Brain microvascular endothelial cell (primary cell): Measurements from ENCODE around the gene ALDH1L2.

Experiments
- DNase-seq: peaks from one replicate; pipeline ENCODE4 v3.0.0-alpha.2; 2020
- H3K27ac ChIP-seq: fragments of 250-450 bp; sonication (Bioruptor Pico); 2 replicates; pipeline ENCODE4 v1.5.1; 2020; ENCODE audit warnings: mild to moderate bottlenecking, moderate library complexity
- H3K27me3 ChIP-seq: fragments of 250-450 bp; sonication (Bioruptor Pico); replicated peaks from 2 replicates; pipeline ENCODE4 v1.5.1; 2020; ENCODE audit warnings: mild to moderate bottlenecking
- H3K36me3 ChIP-seq: fragments of 250-450 bp; sonication (Bioruptor Pico); replicated peaks from 2 replicates; pipeline ENCODE4 v1.5.1; 2020; ENCODE audit warnings: mild to moderate bottlenecking
- H3K4me3 ChIP-seq: 2 replicates; pipeline ENCODE4 v1.5.1; 2011; ENCODE audit warnings: low read depth, mild to moderate bottlenecking, control low read depth, low read length, moderate library complexity
- in situ Hi-C: cut with HindIII; loops from 2 replicates; pipeline ENCODE4 v1.10.0; 2017; ENCODE audit warnings: low sequenced_read_pairs, low pct_ligation_motif_present
- TF ChIP-seq, protein P1 (sequence below): IDR thresholded peaks from 2 replicates; pipeline ENCODE4 v1.5.1; 2011; ENCODE audit warnings: low read depth, mild to moderate bottlenecking, moderate library complexity, low read length, control low read depth, inconsistent platforms; ENCODE audit errors: missing control alignments

ALDH1L2 gene

DNA sequence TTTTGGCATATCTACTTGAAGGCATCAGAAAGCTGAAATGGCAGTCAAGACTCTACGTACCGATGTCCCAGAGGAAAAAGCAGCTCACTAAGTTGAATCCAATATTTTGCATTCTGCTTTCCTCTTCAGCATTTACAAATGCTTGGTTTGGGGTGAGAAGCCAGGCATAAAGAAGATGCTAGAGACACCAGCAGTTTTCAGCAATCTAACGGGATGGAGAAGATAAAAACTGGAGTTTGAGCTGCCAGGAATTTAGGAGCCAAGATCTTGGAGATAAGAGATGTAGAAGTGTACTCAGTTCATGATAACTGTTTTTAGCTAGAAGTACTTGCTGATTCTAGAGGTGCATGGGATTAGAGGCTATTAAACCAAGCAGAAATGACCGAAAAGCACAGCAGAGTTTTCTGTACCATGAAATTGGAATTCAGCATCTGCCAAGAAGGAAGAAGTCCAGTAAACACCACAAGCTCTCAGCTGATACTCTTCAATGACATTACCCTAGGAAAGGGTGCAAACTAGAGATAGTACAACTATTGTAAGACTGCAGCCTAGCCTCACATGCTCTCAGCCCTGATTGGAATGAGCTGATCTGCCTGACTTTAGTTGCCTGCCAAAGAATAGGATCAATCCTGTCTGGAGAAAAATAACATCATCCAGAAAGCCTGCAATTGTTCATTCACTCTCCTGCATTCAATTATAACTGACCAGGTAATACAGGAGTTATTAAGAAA is 7.4 kb upstream of the ALDH1L2 start:
- TF ChIP-seq, protein P1, sequence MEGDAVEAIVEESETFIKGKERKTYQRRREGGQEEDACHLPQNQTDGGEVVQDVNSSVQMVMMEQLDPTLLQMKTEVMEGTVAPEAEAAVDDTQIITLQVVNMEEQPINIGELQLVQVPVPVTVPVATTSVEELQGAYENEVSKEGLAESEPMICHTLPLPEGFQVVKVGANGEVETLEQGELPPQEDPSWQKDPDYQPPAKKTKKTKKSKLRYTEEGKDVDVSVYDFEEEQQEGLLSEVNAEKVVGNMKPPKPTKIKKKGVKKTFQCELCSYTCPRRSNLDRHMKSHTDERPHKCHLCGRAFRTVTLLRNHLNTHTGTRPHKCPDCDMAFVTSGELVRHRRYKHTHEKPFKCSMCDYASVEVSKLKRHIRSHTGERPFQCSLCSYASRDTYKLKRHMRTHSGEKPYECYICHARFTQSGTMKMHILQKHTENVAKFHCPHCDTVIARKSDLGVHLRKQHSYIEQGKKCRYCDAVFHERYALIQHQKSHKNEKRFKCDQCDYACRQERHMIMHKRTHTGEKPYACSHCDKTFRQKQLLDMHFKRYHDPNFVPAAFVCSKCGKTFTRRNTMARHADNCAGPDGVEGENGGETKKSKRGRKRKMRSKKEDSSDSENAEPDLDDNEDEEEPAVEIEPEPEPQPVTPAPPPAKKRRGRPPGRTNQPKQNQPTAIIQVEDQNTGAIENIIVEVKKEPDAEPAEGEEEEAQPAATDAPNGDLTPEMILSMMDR, result no peak
- Histone ChIP-seq H3K27me3 (peaks cover 2% of the 10 kb centered on the region), H3K36me3 (no peaks in the 10 kb centered on the region), H3K27ac (no peak overlapping the region), H3K4me3 (no peak overlapping the region)
- no peak for DNase-seq
- in situ Hi-C loops, result no loop called here

DNA sequence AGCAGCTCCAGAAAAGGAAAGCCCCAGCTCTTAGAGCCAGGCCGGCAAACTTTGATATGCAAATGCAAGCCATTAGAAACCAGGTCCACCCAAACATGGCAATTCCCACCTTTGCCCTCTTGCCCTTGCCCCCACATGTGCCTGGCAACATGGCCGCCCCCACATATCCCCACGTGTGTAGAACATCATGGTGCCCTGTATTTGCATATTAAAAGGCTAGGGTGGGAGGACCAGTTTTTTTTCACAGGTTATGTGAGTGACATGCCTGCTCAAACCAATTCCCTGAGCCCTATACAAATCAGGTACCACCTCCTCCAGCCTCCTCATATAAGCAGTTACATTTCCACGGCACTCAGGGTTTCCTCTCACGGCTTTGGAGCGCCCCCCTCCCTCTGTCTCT is 6.1 kb upstream of the ALDH1L2 start:
- peaks cover 2% of the 10 kb centered on the region for H3K27me3 ChIP-seq
- H3K4me3 ChIP-seq, result no peak overlapping the region
- TF ChIP-seq, protein P1, result no peak
- in situ Hi-C loops, result no loop called here
- no peak overlapping the region for H3K27ac ChIP-seq
- H3K36me3 ChIP-seq, result no peaks in the 10 kb centered on the region
- no peak for DNase-seq

GRCh38 chr12:105089817-105090216 is 5.6 kb upstream of the ALDH1L2 start:
- H3K27ac ChIP-seq, result no peak overlapping the region
- TF ChIP-seq, protein P1, result no peak
- in situ Hi-C loops, result no loop called here
- H3K27me3 ChIP-seq, result peaks cover 2% of the 10 kb centered on the region
- no peak for DNase-seq
- H3K36me3 ChIP-seq, result no peaks in the 10 kb centered on the region
- no peak overlapping the region for H3K4me3 ChIP-seq

GRCh38 chr12:105085501-105085900 is 1.2 kb upstream of the ALDH1L2 start:
- Histone ChIP-seq H3K27ac (no peak overlapping the region), H3K36me3 (no peaks in the 10 kb centered on the region), H3K4me3 (no peak overlapping the region), H3K27me3 (no peaks in the 10 kb centered on the region)
- DNase-seq, result no peak
- in situ Hi-C loops, result no loop called here
- TF ChIP-seq, protein P1, result peak; percentile 8

DNA sequence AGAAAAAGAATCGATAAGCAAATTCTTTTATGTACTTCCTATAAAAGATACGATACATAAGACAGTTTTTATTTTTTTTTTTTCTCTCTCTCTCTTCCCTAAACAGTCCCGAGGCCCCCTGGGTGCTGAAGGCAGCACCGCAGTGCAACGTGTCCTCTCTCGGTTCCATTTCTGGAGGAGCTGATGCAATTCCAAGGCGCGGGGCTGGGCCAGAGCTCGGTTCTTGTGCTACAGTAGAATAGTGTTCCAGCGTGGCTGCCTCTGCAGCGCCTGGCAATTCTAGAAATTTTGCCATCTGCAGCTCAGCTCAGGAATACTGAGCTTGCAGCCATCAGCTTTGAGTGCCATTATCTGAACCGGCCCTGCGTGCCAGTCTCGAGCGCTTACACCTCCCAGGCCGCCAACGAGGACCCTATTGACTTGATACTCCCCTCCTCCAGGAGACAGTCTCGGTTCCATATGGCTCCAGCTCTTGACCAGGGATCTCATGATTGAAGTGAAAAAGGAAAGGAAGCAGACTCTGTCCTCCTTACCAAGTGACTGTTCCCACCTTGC is 630 bp downstream of the ALDH1L2 start:
- H3K4me3 ChIP-seq, result peak overlapping the region; percentile 85
- peak overlapping the region; percentile 55 for H3K27ac ChIP-seq
- TF ChIP-seq, protein P1, result peak; percentile 39
- peak; percentile 73 for DNase-seq
- H3K27me3 ChIP-seq, result no peaks in the 10 kb centered on the region
- no peaks in the 10 kb centered on the region for H3K36me3 ChIP-seq
- in situ Hi-C loops, result no loop called here
